ENCODE data around the gene KRT75.
"Not testable (repeated sequence)": the region's sequence is repeated elsewhere in the genome, so short reads cannot be mapped to it uniquely, and the experiment has no call there.

KRT75 gene

DNA sequence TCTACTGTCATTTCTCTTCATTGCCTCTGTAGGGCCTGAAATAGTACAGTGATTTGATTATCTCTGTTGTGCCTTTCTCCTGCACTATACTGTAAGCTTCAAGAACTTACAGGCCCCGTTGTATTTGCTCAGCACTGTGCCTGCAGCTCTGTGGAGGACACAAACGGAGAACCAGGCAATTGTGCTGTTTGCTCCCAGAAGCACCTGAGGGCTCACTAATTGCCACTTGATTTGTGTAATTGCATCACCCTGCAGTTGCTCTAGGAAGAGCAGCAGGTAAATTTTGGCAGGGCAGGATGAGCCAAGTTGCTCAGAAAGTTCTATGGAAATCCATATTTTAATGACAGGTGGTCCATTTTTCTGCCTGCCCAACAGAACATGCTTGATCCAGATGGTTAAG is 16.4 kb downstream of the KRT75 start:
- no peak overlapping the region for H3K27ac ChIP-seq
- TF ChIP-seq, protein P1, sequence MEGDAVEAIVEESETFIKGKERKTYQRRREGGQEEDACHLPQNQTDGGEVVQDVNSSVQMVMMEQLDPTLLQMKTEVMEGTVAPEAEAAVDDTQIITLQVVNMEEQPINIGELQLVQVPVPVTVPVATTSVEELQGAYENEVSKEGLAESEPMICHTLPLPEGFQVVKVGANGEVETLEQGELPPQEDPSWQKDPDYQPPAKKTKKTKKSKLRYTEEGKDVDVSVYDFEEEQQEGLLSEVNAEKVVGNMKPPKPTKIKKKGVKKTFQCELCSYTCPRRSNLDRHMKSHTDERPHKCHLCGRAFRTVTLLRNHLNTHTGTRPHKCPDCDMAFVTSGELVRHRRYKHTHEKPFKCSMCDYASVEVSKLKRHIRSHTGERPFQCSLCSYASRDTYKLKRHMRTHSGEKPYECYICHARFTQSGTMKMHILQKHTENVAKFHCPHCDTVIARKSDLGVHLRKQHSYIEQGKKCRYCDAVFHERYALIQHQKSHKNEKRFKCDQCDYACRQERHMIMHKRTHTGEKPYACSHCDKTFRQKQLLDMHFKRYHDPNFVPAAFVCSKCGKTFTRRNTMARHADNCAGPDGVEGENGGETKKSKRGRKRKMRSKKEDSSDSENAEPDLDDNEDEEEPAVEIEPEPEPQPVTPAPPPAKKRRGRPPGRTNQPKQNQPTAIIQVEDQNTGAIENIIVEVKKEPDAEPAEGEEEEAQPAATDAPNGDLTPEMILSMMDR (conservative IDR thresholded peaks at IDR 0.05), result no peak
- TF ChIP-seq ZFX (IDR thresholded peaks at IDR 0.05), result no peak

DNA sequence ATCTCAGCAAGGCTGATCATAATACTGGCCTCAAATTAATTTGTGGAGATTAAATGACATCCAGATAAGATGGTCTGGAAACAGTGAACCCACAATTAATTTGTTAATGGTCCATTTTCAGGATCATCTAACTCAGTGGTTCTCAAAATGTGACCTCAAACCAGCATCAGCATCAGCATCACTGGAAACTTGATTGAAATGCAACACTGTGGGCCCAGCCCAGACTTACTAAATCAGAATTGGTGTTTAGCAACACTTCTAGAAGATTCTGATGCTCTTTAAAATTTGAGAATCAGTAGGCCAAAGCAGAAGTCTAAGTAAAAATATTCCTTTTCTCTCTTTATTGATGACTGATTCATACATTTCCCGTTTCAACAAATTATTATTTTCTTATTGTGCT is 17.4 kb downstream of the KRT75 start:
- no peak overlapping the region for H3K27ac ChIP-seq
- no peak for TF ChIP-seq ZFX (IDR thresholded peaks at IDR 0.05)
- TF ChIP-seq, protein P1 (conservative IDR thresholded peaks at IDR 0.05), result no peak

DNA sequence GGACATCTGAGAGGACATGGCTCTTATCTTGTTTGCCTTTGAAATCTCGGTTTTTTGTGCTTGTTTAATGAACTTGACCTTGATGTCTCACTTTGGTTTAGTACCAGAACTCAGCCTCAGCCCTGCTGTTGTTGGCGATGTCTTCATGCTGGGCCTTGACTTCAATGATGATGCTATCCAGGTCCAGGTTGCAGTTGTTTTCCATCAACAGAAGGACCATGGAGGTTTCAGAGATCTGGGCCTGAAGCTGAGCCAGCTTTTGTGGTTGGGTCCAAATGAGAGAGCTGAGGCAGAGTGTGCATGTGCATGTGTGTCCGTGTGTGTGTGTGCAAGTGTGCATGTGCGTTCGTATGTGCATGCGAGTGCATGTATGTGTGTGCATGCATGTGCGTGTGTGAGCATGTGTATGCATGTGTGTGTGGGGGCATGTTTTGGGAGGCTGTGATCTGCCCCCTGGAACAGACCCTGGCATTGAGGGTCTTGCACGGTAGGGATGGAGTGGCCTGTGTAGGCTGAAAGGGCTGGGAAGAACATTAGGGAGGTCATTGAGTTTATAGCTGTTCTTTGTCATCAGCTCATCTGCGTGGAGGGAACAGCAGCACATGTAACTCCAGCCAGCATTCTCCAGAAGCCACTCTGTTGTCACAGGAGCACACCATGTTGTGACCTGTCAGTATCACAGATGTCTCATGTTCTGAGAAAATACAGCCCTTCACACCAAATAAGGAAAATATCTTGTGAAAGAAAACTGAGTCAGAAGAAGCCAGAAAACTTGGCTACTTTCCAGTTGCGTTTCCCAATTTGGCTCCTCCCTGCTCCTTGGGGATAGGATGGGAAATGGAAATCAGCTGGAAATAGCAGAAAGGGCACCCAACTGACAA is 18.1 kb downstream of the KRT75 start:
- no peak overlapping the region for H3K27ac ChIP-seq
- TF ChIP-seq, protein P1 (conservative IDR thresholded peaks at IDR 0.05), result no peak
- TF ChIP-seq ZFX (IDR thresholded peaks at IDR 0.05), result no peak

DNA sequence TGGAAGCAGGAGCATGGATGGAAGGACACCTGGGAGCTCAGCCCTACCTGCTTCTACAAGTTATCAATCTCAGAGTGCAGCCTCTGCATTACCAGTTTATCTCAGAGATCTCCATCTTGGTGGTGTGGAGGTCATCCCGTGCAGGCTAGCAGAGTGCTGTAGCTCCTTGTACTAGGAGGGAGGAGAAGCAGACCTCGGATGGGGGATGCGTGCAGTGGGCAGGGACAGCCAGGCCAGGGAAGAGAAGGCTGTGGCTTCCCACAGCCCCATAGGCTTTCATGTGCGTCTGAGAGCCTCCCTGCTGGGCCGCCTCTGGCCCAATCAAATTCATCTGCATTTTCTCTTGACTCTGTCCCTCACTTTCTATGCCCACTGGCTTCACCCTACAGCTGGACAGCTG is 19.2 kb downstream of the KRT75 start:
- no peak overlapping the region for H3K27ac ChIP-seq

DNA sequence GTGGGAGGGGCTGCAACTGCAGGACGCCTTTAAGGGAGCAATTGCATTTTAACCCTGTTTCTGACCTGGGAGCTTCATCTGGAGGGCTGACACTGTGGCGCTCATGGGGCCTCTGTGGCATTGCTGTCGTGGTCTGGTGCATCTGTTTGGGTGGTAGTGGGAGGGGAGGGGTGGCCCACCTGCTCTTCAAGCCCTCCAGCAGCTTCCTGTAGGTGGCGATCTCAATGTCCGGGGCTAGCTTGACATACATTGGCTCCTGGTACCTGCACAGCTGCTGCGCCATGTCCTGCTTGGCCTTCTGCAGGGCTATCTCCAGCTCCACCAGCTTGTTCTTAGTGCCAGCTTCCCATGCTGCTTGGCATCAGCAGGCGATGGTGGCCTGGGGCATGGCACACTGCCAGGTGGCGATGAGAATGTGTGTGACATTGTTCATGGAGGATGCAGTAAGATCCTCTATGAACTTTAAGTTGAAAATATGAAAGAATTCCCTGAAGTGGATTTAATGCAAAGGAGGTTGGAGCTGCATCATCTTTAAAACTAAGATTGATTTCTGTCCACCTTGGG is 20.3 kb downstream of the KRT75 start:
- no peak overlapping the region for H3K27ac ChIP-seq
- TF ChIP-seq, protein P1 (conservative IDR thresholded peaks at IDR 0.05), result no peak
- TF ChIP-seq ZFX (IDR thresholded peaks at IDR 0.05), result no peak

More for the DNA sequence above, 19.2 kb downstream of the KRT75 start:
- no peak for TF ChIP-seq ZFX (IDR thresholded peaks at IDR 0.05)
- TF ChIP-seq, protein P1 (conservative IDR thresholded peaks at IDR 0.05), result no peak

DNA sequence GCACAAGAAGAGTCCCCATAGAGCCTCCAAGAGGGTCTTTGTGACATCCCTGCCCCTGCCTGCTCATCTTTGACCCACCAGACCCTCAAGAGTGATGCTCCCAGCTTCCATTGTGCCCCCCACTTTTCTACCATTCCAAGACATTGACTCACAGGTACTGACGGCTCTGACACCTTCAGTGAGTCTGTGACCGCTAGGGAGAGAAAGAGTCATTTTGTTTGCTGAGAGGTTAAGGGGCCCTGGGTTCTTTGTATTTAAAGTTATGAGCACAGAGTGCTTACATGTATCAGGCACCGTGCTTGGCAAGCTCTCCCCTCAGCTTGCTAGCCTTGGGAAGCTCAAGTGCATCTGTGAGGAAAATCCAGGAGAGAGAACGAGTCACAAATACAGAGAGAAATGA is 21.0 kb downstream of the KRT75 start:
- no peak overlapping the region for H3K27ac ChIP-seq
- no peak for TF ChIP-seq ZFX (IDR thresholded peaks at IDR 0.05)
- TF ChIP-seq, protein P1 (conservative IDR thresholded peaks at IDR 0.05), result no peak

DNA sequence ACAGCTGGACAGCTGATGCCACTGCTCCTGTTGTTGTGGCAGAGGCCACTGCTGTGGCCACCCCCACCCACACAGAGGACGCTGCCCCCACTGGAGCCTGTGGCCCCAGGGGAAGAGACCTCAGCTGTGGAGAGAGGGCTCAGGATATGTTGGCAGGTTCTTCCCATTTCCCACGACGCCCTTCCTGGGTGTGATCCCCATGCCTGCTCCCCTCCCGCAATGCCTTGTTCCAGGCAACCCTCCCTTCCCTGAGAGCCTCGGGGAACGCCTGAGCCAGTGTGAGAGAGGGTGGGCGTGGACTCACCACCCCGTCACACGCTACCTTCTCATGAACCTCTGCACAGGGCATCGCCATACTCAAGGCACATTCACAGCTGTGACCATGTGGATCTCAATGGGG is 22.4 kb downstream of the KRT75 start:
- no peak overlapping the region for H3K27ac ChIP-seq
- TF ChIP-seq, protein P1 (conservative IDR thresholded peaks at IDR 0.05), result no peak
- TF ChIP-seq ZFX (IDR thresholded peaks at IDR 0.05), result no peak

DNA sequence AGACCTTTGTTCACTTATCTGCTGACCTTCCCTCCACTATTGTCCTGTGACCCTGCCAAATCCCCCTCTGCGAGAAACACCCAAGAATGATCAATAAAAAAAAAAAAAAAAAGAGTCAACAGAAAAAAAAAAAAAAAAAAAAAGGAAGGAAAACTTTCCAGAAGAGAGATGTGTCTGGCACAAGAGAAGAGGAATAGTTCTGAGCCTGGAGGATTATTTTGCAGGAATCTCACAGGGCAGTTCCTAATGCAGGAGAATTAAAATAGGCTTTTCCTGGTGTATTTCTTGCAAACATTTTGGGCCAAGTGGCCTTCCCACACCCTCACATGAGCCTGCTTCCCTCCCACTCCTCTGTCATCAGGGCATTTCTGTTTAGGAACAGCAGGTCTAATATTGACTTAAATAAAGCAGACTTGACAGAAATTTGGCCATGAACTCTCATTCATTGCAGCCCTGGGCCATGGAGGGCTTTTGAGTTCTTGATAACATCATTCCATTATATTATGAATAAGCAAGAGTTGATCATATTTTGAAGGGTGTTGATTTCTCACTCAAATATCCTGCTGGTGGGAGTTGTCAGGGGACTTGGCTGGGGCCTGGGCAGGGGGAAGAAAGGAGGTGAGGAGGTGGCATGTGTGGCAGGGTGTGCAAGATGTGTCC is 23.5 kb downstream of the KRT75 start:
- not testable (repeated sequence) for H3K27ac ChIP-seq
